DOHH2 (cell line): ENCODE measurements around the gene PEBP1.

Experiments used
- H3F3A ChIP-seq: fragments of 200-600 bp; sonication (generic), shearing (Covaris generic); 2 replicates; pipeline ENCODE4 v1.6.0; 2016; ENCODE audit warnings: antibody characterized with exemption, mild to moderate bottlenecking; ENCODE audit not compliant: control insufficient read depth, insufficient read depth
- H3K27ac ChIP-seq: fragments of 200-600 bp; sonication (generic); 2 replicates; pipeline ENCODE4 v1.5.1; 2014; ENCODE audit warnings: low read depth, mild to moderate bottlenecking, low read length, moderate library complexity
- H3K27me3 ChIP-seq: fragments of 200-600 bp; sonication (generic); 2 replicates; pipeline ENCODE4 v1.6.1; 2014; ENCODE audit warnings: mild to moderate bottlenecking, low read length, mixed read lengths; ENCODE audit not compliant: control insufficient read depth
- H3K36me3 ChIP-seq: fragments of 200-600 bp; sonication (generic); 2 replicates; pipeline ENCODE4 v1.6.1; 2014; ENCODE audit warnings: mild to moderate bottlenecking, low read length, moderate library complexity, mixed read lengths; ENCODE audit not compliant: control insufficient read depth
- H3K4me1 ChIP-seq: fragments of 200-600 bp; sonication (generic); 2 replicates; pipeline ENCODE4 v1.6.1; 2014; ENCODE audit warnings: mild to moderate bottlenecking, low read length, mixed read lengths; ENCODE audit not compliant: control insufficient read depth
- H3K4me2 ChIP-seq: fragments of 200-600 bp; sonication (generic); 2 replicates; pipeline ENCODE4 v1.6.0; 2014; ENCODE audit warnings: mild to moderate bottlenecking, low read length, moderate library complexity
- H3K4me3 ChIP-seq: fragments of 200-600 bp; sonication (generic); 2 replicates; pipeline ENCODE4 v1.5.1; 2014; ENCODE audit warnings: mild to moderate bottlenecking, low read length, mixed read lengths
- H3K79me2 ChIP-seq: fragments of 200-600 bp; sonication (generic); 2 replicates; pipeline ENCODE4 v1.6.1; 2014; ENCODE audit warnings: mild to moderate bottlenecking, low read length, mixed read lengths; ENCODE audit not compliant: control insufficient read depth
- H3K9me2 ChIP-seq: fragments of 200-600 bp; sonication (generic); replicated peaks from 2 replicates; pipeline ENCODE4 v1.6.1; 2014; ENCODE audit warnings: mild to moderate bottlenecking, low read length, mixed read lengths; ENCODE audit not compliant: control insufficient read depth
- H3K9me3 ChIP-seq: fragments of 200-600 bp; sonication (generic); 2 replicates; pipeline ENCODE4 v1.6.1; 2014; ENCODE audit warnings: antibody characterized with exemption, low read length, mixed read lengths; ENCODE audit not compliant: control insufficient read depth, insufficient read depth
- H4K20me1 ChIP-seq: fragments of 200-600 bp; sonication (generic); 2 replicates; pipeline ENCODE4 v1.6.0; 2014; ENCODE audit warnings: low read depth, mild to moderate bottlenecking, antibody characterized with exemption, low read length, moderate library complexity; ENCODE audit not compliant: control insufficient read depth, insufficient read depth
- CTCF ChIP-seq: fragments of 200-600 bp; sonication (generic); IDR thresholded peaks from one replicate; pipeline ENCODE4 v1.5.1; 2014; ENCODE audit warnings: antibody characterized with exemption, mild to moderate bottlenecking, low read depth, low read length; ENCODE audit not compliant: poor library complexity, severe bottlenecking
- EZH2phosphoT487 ChIP-seq: fragments of 200-600 bp; sonication (generic); IDR thresholded peaks from 2 replicates; pipeline ENCODE4 v1.6.1; 2017; ENCODE audit warnings: borderline replicate concordance, mild to moderate bottlenecking, antibody characterized with exemption, low read length, moderate library complexity, mixed read lengths

The PEBP1 gene

DNA sequence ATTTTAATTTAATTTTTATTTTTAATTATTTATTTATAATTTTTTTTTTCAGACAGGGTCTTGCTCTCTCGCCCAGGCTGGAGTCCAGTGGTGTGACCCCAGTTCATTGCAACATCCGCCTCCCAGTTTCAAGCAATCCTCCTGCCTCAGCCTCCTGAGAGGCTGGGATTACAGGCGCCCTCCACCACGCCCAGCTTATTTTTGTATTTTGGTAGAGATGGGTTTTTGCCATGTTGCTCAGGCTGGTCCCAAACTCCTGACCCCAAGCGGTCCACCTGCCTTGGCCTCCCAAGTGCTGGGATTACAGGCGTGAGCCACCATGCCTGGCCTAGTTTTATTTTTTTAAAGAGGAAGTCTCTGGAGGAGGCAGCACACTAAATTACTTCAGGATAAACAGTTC lies 13.7 kb upstream of the PEBP1 start:
- peaks cover 4% of the 10 kb centered on the region for H3K4me1 ChIP-seq
- no peaks in the 10 kb centered on the region for H3K27me3 ChIP-seq
- no peak overlapping the region for H3K4me2 ChIP-seq

GRCh38 chr12:118124333-118124874 lies 11.5 kb upstream of the PEBP1 start:
- no peaks in the 10 kb centered on the region for H3K27me3 ChIP-seq
- H3K4me3 ChIP-seq, result no peak overlapping the region
- no peaks in the 10 kb centered on the region for H3K9me2 ChIP-seq
- TF ChIP-seq EZH2phosphoT487 (no peak), CTCF (no peak)
- H3K79me2 ChIP-seq, result no peaks in the 10 kb centered on the region
- no peaks in the 10 kb centered on the region for H3F3A ChIP-seq
- H3K4me2 ChIP-seq, result no peak overlapping the region
- H3K9me3 ChIP-seq, result no peaks in the 10 kb centered on the region
- no peak overlapping the region for H3K27ac ChIP-seq
- H4K20me1 ChIP-seq, result no peaks in the 10 kb centered on the region
- H3K36me3 ChIP-seq, result no peaks in the 10 kb centered on the region
- peaks cover 4% of the 10 kb centered on the region for H3K4me1 ChIP-seq

More for the DNA sequence above, 13.7 kb upstream of the PEBP1 start:
- H3K27ac ChIP-seq, result no peak overlapping the region
- no peaks in the 10 kb centered on the region for H3K9me3 ChIP-seq
- no peaks in the 10 kb centered on the region for H3K9me2 ChIP-seq
- no peaks in the 10 kb centered on the region for H3K36me3 ChIP-seq
- H3K79me2 ChIP-seq, result no peaks in the 10 kb centered on the region
- TF ChIP-seq EZH2phosphoT487, result no peak
- no peak for TF ChIP-seq CTCF
- no peak overlapping the region for H3K4me3 ChIP-seq
- H3F3A ChIP-seq, result no peaks in the 10 kb centered on the region
- H4K20me1 ChIP-seq, result no peaks in the 10 kb centered on the region

DNA sequence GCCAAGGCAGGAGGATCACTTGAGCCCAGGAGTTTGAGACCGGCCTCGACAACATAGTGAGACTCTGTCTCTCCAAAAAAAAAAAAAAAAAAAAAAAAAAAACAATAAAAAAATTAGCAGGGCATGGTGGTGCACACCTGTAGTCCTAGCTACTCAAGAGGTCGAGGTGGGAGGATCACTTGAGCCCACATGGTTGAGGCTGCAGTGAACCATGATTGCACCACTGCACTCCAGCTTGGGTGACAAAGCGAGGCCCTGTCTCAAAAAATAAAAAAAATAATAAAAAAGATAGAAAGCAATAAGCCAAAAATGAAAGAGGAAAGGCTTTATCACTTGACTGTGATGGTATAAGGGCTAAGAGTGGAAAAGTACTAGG lies 10.2 kb upstream of the PEBP1 start:
- Histone ChIP-seq H3F3A (no peaks in the 10 kb centered on the region), H3K9me3 (no peaks in the 10 kb centered on the region), H3K9me2 (no peaks in the 10 kb centered on the region), H4K20me1 (no peaks in the 10 kb centered on the region), H3K79me2 (no peaks in the 10 kb centered on the region), H3K4me1 (peaks cover under 1% of the 10 kb centered on the region), H3K4me3 (no peak overlapping the region), H3K36me3 (no peaks in the 10 kb centered on the region), H3K27ac (no peak overlapping the region), H3K27me3 (no peaks in the 10 kb centered on the region), H3K4me2 (no peak overlapping the region)
- TF ChIP-seq EZH2phosphoT487 (no peak), CTCF (no peak)
